Osteoblast (primary cell): Measurements from ENCODE around the gene CBLC. TPM values are rescaled to one million over a fixed set of nuclear protein-coding genes. Genes with fewer than 3 reads are reported as not detected.

Source experiments
- DNase-seq: peaks from one replicate; pipeline ENCODE4 v3.0.0; 2011; ENCODE audit warnings: low spot score, mixed read lengths; ENCODE audit not compliant: insufficient read length; ENCODE audit errors: missing footprints
- H2AFZ ChIP-seq: 2 replicates; pipeline ENCODE4 v1.6.0; 2011; ENCODE audit warnings: mild to moderate bottlenecking, low read length
- H3K27ac ChIP-seq: 2 replicates; pipeline ENCODE4 v1.5.1; 2011; ENCODE audit warnings: mild to moderate bottlenecking, low read depth, low read length, moderate library complexity
- H3K27me3 ChIP-seq: 2 replicates; pipeline ENCODE4 v1.6.0; 2012; ENCODE audit warnings: mild to moderate bottlenecking, control low read depth, inconsistent platforms, low read length, moderate library complexity; ENCODE audit not compliant: insufficient read depth
- H3K36me3 ChIP-seq: 2 replicates; pipeline ENCODE4 v1.5.1; 2011; ENCODE audit warnings: mild to moderate bottlenecking, low read length, control low read depth, moderate library complexity; ENCODE audit not compliant: insufficient read depth
- H3K4me1 ChIP-seq: 2 replicates; pipeline ENCODE4 v1.5.1; 2011; ENCODE audit warnings: mild to moderate bottlenecking, low read length, control low read depth, moderate library complexity; ENCODE audit not compliant: insufficient read depth
- H3K4me2 ChIP-seq: 2 replicates; pipeline ENCODE4 v1.6.0; 2011; ENCODE audit warnings: mild to moderate bottlenecking, low read length; ENCODE audit not compliant: insufficient read depth
- H3K4me3 ChIP-seq: fragments of 200-600 bp; sonication (generic); 3 replicates; pipeline ENCODE4 v1.5.1; 2012; ENCODE audit warnings: mild to moderate bottlenecking, low read length, inconsistent platforms; ENCODE audit not compliant: insufficient read depth
- H3K79me2 ChIP-seq: 2 replicates; pipeline ENCODE4 v1.6.0; 2012; ENCODE audit warnings: mild to moderate bottlenecking, low read length, control low read depth, inconsistent platforms; ENCODE audit not compliant: insufficient read depth
- H3K9me3 ChIP-seq: 2 replicates; pipeline ENCODE4 v1.5.1; 2011; ENCODE audit warnings: low read depth, low read length, control low read depth
- H4K20me1 ChIP-seq: 2 replicates; pipeline ENCODE4 v1.6.0; 2012; ENCODE audit warnings: mild to moderate bottlenecking, low read length, control low read depth; ENCODE audit not compliant: insufficient read depth
- CTCF ChIP-seq: IDR thresholded peaks from 2 replicates; pipeline ENCODE4 v1.5.1; 2011; ENCODE audit warnings: mild to moderate bottlenecking, low read depth, low read length, moderate library complexity; ENCODE audit errors: extremely low read depth
- total RNA-seq: library from RNA; depleted of rRNA; stranded (reverse); fragments of >200 nt; gene quantifications from 2 replicates; pipeline ENCODE4 v1.2.3, GENCODE V29; 2012

Gene CBLC
- total RNA-seq, 1 donor = not detected

GRCh38 chr19:44845612-44846454 lies 68.1 kb downstream of the CBLC start, which contains the start of gene NECTIN2:
TSS of gene NECTIN2 (plus strand) at chr19:44846297. CDS start at chr19:44846526, 229 bp downstream.
- Histone ChIP-seq H3K4me3 (peak within 1 kb of the TSS; percentile 98), H3K4me1 (peaks cover 25% of the 10 kb centered on the region), H3K4me2 (peak within 1 kb of the TSS; percentile 99), H2AFZ (peak within 1 kb of the TSS; percentile 100), H3K27ac (peak within 1 kb of the TSS; percentile 94), H4K20me1 (peaks cover 31% of the 10 kb centered on the region), H3K36me3 (no peaks in the 10 kb centered on the region), H3K79me2 (peaks cover 47% of the 10 kb centered on the region), H3K9me3 (no peaks in the 10 kb centered on the region), H3K27me3 (no peaks in the 10 kb centered on the region)
- peak; percentile 100 for DNase-seq
- TF ChIP-seq CTCF = peak; percentile 85

GRCh38 chr19:44846455-44847143 lies 68.9 kb downstream of the CBLC start:
- TF ChIP-seq CTCF = no peak
- Histone ChIP-seq H4K20me1 (peaks cover 38% of the 10 kb centered on the region), H3K27me3 (no peaks in the 10 kb centered on the region), H3K9me3 (no peaks in the 10 kb centered on the region), H3K36me3 (no peaks in the 10 kb centered on the region), H3K79me2 (peaks cover 54% of the 10 kb centered on the region), H3K4me1 (peaks cover 25% of the 10 kb centered on the region), H2AFZ (peak overlapping the region; percentile 18), H3K27ac (peak overlapping the region; percentile 94), H3K4me2 (peak overlapping the region; percentile 99), H3K4me3 (peak overlapping the region; percentile 98)
- peak; percentile 79 for DNase-seq

GRCh38 chr19:44847144-44848035 lies 69.7 kb downstream of the CBLC start:
- peak overlapping the region; percentile 59 for H2AFZ ChIP-seq
- H3K27ac ChIP-seq = peak overlapping the region; percentile 94
- peaks cover 62% of the 10 kb centered on the region for H3K79me2 ChIP-seq
- H3K9me3 ChIP-seq = no peaks in the 10 kb centered on the region
- H4K20me1 ChIP-seq = peaks cover 42% of the 10 kb centered on the region
- no peak for TF ChIP-seq CTCF
- peaks cover 25% of the 10 kb centered on the region for H3K4me1 ChIP-seq
- H3K4me3 ChIP-seq = peak overlapping the region; percentile 98
- DNase-seq = peak; percentile 91
- H3K4me2 ChIP-seq = peak overlapping the region; percentile 99
- no peaks in the 10 kb centered on the region for H3K36me3 ChIP-seq
- no peaks in the 10 kb centered on the region for H3K27me3 ChIP-seq
